Thyroid gland (tissue), 4 donors: ENCODE results near the gene TIMP4.

Source experiments
- POLR2A ChIP-seq, 2 donors: fragments of 450-650 bp; IDR thresholded peaks; one replicate each; pipeline ENCODE4 v1.6.1; 2017; ENCODE audit warnings: antibody characterized with exemption in 2 of 2, mild to moderate bottlenecking in 2 of 2, moderate library complexity in 1 of 2
- TF ChIP-seq, protein P1 (sequence below), 6 experiments: fragments of 200-600 bp in 3 of 6; fragments of 450-650 bp in 3 of 6; sonication (generic) in 3 of 6; IDR thresholded peaks; one replicate each; pipeline ENCODE4 v1.5.1; 2016 to 2019; ENCODE audit warnings: antibody characterized with exemption in 6 of 6, mild to moderate bottlenecking in 2 of 6, inconsistent platforms in 1 of 6, moderate library complexity in 1 of 6

DNA sequence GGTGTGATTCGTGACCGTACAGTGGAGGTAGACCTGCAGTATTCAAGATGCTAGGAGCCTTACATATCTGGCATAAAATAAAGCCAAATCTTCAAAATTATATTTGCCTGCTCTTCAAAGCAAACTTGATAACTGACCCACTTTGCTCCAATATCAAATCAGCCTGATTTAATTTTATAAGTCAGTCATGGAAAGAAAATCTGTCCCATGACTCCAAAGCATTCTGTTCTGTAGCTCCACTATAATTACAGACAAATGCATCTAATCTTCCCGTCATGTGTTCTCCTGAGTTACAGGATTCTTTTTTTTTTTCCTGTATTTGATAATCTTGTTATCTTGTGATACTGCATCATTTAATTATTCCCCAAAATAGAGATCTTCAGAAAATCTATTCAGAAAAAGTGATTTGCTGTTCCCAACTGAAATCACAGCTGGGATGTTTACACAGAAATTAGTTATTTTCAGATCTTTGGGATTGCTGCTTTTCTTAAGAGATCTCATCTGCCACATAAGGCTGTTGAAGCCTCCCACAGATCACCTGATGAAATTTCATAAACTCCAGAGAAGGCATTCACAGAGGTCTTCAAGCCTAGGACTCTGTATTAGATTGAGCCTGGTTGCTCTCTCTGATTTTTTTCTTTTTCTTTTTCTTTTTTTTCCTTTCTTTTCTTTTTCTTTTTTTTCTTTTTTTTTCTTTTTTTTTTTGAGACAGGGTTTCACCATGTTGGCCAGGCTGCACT is 27.2 kb downstream of the TIMP4 start:
- TF ChIP-seq, protein P1, sequence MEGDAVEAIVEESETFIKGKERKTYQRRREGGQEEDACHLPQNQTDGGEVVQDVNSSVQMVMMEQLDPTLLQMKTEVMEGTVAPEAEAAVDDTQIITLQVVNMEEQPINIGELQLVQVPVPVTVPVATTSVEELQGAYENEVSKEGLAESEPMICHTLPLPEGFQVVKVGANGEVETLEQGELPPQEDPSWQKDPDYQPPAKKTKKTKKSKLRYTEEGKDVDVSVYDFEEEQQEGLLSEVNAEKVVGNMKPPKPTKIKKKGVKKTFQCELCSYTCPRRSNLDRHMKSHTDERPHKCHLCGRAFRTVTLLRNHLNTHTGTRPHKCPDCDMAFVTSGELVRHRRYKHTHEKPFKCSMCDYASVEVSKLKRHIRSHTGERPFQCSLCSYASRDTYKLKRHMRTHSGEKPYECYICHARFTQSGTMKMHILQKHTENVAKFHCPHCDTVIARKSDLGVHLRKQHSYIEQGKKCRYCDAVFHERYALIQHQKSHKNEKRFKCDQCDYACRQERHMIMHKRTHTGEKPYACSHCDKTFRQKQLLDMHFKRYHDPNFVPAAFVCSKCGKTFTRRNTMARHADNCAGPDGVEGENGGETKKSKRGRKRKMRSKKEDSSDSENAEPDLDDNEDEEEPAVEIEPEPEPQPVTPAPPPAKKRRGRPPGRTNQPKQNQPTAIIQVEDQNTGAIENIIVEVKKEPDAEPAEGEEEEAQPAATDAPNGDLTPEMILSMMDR (IDR thresholded peaks at IDR 0.05): no peak
- TF ChIP-seq POLR2A (IDR thresholded peaks at IDR 0.05): no peak
